ENCODE measurements around the gene MBOAT2.
"Not testable (repeated sequence)": the region's sequence is repeated elsewhere in the genome, so short reads cannot be mapped to it uniquely, and the experiment has no call there.

MBOAT2 gene

DNA sequence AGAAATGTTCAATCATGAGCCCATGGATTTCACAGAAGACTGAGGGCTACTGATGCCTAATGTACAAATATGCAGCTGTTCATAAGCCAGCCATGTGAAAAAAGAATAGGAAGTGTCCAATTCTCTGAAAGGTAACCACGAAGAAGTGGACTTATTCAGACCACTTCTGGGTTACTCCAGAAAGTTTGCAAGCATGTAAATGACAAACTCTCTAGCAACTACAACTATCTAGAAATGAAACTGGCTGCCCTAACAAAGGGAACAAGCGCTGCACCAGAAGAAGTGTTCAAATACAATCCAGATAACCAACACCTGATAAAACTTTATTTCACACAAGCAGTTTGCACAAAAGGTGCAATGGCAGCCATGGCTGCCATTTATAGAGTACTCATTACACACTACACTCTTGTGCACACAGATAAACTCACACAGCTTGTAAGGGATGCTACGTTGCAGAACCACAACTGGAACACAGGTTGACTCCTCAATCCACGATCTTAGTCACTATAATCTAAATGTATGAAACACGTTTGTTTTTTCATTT, 13.9 kb downstream of the MBOAT2 start:
- no peak for DNase-seq

DNA sequence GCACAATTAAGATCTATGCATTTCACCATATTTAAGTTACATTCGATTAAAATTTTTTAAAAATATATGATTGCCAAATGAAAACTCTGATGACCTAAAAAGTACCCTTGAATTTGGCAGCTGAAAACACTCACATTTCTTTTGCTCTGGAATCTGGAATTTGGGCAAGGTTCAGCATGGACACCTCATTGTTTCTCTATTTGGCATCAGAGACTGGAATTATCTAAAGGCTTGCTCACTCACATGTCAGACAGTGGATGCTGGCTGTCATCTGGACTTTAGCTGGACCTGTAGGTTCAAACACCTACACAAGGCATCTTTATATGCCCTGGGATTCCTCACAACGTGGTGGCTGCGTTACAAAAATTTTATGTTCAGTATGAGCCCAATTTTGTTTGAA, 16.1 kb downstream of the MBOAT2 start:
- DNase-seq = no peak

DNA sequence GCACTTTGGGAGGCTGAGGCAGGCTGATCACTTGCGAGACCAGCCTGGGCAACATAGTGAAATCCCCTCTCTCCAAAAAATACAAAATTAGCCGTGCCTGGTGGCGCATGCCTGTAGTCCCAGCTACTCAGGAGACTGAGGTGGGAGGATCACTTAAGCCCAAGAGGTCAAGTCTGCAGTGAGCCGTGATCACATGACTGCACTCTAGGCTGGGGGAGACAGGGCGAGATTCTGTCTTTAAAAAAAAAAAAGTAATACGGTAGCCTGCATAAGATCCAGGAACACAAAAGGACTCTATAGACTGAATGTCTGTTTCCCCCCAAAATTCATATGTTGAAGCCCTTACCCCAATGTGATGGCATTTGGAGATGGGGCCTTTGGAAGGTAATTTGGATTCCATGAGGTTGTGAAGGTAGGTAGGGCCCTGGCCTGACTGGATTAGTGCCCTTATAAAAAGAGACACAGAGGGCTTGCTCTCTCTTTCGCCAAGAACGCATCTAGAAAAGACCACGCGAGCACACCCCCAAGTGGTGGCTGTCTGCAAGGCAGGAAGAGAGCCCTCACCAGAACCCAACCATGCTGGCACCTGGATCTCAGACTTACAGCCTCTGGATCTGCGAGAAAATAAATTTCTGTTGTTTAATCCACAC, 17.0 kb downstream of the MBOAT2 start:
- DNase-seq = no peak

DNA sequence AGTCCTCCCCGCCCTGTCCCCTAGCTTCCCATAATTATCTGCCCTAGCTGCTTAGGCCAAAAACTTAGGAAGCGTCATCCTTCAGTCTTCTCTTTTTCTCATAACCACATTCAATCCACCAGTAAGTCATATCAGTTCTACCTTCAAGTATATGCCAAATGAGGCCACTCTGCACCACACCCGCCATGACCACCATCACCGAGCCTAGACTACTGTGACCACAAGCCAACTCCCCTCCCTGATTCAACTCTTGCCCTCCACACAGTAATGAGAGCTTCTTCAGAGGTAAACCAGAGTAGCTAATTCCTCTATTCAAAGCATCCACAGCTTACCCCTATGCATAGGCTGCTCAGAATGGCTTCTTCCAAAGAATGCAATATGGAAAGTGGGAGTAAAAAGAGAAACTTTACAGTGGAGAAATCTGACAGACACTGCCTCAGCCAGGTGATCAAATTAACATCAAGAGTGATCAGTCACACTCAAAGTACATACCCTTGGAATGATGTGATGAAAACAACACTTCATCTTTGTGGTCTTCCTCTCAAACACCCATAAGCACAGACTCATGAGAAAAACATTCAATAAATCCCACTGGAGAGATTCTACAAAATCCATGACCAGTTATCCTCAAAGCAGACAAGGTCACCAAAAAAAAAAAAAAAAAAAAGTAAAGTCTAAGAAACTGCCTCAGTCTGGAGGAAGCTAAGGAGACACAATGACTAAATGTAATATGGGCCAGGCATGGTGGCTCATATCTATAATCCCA, 17.7 kb downstream of the MBOAT2 start:
- no peak for DNase-seq

DNA sequence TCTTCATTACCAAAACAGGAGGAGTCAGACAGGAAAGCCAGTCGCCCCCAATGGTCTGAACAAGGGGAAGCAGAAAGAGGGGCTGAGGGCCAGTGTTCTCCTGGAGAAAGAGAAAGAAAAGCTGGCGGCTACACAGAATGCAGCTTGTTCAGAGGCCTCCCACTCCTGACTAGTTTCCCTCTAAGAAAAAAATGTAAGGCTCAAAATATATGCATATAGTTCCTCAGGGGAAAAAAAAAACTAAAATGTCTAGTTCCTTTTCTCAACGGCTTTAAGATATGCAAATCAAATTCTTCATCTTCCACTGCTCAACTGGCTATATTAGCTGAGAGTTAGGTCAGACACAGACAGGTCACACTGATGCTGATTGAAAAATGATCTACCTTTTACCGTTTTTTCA, 18.6 kb downstream of the MBOAT2 start:
- no peak for DNase-seq

DNA sequence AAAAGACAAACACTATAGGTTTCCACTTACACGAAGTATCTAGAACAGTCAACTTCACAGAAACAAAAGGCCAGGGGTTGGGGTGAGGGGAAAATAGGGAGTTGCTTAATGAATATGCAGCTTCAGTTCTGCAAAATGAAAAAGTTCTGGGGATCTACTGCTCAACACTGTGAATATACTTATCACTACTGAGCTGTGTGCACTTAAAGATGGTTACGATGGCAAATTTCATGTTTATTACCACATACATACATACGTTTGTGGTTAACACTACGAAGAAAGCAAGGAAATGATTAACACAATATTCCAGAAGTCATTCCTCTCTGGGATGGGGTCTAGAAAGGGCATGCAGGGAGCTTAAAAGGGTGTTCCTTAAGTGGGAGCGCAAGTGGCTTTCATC, 19.3 kb downstream of the MBOAT2 start:
- DNase-seq = no peak

DNA sequence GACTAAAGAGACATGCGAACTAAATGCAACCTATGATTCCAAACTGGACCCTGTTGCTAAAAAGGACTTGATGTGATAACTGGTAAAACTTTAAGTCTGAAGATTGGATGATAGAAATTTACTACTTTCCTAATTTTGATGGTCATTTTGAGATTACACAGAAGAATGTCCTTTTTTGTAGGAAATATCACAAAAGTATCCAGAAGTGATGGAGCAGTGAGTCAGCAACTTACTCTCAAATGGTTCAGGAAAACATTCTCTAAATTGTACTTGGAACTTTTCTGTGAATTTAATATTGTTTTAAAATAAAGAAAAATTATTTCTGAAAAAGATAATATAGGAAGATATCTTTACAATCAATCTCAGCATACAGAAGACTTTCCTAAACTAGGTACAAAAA, 19.9 kb downstream of the MBOAT2 start:
- no peak for DNase-seq

DNA sequence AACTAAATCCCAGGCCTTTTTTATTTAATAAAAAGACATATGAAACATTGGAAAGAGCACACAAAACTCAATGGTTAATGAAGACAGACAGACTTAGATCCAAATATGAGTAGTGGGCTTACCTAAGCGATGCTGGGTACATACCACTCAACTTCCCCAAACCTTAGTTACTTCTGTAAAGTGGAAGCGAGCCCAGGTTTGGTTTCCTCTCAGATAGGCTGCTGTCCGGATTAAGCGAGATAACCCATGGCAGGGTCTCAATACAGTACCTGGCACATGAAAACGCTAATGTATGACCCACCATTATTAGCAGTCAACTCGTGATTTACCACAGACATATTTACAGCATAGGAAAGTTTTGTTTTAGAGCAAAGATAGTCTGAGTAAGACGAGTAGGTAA, 21.6 kb downstream of the MBOAT2 start:
- DNase-seq = no peak

DNA sequence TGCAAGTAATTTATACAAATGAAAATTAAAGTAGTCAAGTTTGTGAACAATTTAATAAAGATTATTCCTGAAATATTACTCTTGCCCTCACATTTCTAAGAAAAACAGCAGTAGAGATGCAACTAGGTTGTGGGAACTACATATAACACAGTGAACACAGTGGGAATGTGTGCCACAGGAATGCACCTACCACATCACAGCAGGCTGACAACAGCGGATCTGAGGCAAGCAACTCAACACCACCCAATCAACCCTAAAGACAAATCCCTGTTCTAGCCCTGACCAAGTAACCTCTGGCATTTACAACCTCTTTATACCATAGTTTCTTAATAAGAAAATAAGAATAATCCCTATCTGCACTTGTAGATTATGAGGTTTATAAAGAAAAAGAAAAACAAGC, 23.4 kb downstream of the MBOAT2 start:
- no peak for DNase-seq

DNA sequence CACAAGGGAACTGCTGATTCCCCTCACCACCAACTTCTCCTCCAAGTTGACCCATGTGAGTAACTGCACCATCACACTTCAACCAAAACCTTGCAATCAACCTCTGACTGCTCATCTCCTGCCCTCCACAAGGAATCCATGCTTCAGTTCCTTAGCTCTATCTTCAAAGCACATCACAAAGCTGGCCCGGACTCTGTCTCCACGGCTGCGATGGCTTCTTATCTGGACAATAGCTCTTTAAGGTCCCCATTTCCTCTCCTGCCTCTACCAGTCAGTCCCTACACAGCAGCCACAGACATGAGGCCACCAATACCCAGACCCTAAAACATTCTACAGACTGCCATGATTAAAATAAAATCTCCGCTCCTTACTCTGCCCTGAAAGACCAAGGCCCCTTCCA, 25.7 kb downstream of the MBOAT2 start:
- DNase-seq = no peak

DNA sequence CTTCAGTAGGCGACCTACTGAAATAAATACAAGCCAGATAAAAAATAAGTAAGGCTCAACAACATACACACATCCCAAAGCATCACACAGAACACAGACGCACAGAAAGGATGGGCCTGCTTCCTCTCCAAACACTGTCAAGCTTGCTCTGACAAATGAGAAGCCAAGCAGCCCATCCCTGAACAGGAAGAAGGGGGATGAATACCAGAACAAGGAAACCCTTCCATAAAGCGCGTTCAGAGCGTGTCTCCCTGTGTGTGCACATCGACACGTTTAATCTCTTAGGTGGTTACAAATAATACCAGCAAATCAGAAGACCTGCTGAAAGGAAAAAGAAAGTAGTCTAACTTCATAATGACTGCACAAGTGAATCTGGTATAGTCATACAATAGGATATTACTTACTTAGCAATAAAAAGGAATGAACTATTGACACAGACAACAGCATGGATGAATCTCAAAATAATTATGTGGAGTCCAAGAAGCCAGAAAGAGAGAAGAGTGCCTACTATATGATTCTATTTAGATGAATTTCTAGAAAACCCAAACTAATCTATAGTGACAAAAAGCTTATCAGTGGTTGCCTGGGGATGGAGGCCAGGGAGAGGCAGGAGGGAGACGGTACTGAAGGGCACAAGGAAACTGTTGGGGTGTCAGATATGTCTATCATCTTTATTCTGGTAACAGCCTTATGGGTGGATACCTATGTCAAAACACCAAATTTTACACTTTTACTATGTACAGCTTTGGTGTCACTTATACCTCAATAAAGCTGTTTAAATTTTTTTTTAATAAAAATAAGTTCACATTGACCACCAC, 26.8 kb downstream of the MBOAT2 start:
- no peak for DNase-seq

DNA sequence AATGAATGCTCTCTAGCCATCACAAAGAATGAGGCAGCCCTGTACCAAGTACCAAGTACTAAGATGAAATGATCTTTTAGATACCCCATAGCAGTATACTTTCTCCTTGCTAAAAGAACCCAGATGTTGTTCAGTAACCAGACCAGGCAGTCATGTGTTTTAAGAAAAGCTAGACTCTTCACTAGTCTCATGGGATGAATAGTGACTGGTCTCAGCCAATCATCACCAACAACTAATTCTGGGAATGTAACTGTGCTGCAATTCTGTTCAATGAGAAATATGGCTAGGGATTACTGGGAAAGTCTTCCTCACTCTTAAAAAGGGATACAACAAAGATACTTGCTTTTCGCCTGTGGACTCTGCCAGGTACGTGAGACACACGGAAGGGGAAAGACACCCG, 29.5 kb downstream of the MBOAT2 start:
- no peak for DNase-seq

DNA sequence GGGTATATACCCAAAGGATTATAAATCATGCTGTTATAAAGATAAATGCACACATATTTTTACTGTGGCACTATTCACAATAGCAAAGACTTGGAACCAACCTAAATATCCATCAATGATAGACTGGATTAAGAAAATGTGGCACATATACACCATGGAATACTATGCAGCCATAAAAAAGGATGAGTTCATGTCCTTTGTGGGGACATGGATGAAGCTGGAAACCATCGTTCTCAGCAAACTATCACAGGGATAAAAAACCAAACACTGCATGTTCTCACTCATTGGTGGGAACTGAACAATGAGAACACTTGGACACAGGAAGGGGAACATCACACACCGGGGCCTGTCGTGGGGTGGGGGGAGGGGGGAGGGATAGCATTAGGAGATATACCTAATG, 30.5 kb downstream of the MBOAT2 start:
- not testable (repeated sequence) for DNase-seq

DNA sequence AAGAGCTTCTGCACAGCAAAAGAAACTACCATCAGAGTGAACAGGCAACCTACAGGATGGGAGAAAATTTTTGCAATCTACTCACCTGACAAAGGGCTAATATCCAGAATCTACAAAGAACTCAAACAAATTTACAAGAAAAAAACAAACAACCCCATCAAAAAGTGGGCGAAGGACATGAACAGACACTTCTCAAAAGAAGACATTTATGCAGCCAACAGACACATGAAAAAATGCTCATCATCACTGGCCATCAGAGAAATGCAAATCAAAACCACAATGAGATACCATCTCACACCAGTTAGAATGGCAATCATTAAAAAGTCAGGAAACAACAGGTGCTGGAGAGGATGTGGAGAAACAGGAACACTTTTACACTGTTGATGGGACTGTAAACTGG, 30.9 kb downstream of the MBOAT2 start:
- not testable (repeated sequence) for DNase-seq

DNA sequence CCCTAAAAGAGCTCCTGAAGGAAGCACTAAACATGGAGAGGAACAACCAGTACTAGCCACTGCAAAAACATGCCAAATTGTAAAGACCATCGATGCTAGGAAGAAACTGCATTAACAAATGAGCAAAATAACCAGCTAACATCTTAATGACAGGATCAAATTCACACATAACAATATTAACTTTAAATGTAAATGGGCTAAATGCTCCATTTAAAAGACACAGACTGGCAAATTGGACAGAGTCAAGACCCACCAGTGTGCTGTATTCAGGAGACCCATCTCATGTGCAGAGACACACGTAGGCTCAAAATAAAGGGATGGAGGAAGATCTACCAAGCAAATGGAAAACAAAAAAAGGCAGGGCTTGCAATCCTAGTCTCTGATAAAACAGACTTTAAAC, 34.1 kb downstream of the MBOAT2 start:
- DNase-seq = not testable (repeated sequence)

DNA sequence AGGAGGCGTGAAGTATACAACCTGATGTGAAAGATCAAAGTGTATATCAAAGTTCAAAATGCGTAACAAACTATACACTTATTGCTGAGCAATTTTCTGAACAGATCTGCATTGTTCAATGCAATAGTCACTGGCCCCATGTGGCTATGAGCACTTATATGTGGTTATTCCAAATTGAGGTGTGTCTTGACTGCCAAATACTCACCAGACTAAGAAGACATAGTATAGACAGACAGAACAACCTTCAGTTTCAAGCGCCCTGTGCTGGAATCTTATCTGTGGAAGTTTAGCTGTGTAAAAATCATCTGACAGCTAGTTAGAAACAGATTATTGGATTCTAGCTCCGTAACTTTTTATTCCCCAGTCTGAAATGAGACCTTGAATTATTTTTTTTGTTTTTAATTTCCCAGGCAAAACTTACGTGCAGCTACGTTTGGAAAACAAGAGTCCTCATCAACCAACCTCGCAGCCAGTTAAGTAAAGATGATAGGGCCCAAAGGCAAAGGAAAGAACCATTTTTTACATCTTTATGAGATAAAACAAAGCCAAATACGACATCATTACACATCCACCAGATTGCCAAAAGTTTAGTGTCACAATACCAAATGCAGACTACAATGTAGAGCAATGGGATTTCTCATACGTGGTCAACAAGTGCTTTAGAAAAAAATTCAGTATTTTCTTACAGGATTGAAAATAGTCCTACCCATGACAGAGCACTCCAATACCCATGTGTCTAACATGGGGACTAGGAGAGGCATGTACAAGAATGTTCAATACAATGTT, 37.2 kb downstream of the MBOAT2 start:
- DNase-seq = no peak

DNA sequence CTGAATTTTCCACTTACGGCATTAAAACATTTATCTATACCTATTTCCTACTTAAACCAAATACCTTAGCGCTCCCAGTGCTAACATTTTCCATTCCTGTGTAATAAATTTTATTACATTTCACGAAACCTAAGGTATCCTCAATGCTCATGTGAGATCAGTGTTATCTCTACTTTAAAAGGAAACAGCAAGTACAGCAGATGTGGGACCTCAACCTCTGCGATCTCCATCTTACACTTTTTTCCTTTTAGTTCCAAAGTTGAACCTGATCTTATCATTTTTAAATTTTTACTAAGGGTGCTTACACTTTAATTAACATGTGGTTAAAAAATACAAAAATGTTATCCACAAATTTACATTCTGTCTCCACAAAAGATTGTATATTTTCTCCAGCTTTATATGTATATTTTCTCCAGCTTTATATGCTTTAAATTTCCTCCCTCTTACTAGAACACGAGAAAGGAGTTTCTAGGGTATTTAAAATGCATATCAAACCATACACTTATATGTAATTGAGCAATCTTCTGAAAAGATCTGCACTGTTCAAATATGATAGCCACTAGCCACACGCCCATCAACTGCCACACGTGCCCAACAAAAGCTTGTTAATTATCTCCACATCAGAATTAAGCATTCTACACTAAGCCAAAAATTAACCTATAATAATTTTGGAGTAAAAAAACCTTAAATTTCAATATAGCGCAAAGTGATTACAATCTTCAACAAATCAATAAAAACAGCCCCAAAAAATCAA, 38.1 kb downstream of the MBOAT2 start:
- DNase-seq = no peak

DNA sequence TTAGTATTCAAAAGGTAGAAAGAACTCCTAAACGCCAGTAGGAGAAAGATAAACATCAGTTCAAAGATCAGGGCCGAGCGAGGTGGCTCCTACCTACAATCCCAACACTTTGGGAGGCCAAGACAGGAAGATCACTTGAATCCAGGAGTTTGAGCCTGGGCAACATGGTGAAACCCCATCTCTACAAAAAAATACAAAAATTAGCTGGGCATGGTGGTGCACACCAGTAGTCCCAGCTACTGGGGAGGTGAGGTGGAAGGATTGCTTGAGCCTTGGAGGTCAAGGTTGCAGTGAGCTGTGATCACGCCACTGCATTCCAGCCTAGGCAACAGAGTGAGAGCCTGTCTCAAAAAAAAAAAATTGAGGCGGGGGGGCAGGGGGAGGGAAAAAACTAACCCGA, 40.6 kb downstream of the MBOAT2 start:
- no peak for DNase-seq

DNA sequence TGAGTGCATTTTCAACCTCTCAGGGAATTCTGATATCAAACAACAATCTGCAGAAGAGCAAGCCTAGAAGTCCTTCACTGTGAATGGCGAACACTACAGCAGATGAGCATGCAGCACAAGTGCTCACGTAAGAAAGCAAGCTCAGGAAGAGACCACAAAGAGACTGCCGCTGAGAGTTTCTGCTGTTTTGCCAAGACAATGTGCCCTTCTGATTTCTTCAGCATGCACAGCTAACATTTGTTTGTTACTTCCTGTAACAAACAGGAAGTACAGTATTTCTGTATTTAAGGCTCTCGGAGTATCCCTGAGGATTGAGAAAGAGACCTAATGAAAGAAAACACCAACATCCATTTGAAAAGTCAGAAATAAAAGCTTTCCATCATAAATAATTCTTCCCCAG, 45.9 kb downstream of the MBOAT2 start:
- DNase-seq = no peak

DNA sequence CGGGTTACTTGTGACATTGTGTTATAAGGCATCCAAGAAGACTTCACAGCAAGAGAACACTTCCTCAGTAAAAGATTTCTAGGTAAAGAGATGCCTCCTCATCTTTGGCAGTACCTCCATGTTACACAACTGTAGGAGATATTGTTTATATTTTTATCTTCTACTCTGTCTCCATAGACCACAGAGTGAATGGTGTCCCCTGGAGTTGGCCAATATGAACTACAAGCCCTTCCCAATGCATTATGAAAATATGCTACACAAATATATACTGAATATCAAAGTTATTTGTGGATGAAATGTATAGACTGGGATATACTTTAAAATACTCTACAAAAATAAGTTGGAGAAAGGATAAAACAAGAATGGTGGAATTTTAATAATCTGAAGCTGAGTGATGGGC, 46.7 kb downstream of the MBOAT2 start:
- DNase-seq = no peak

DNA sequence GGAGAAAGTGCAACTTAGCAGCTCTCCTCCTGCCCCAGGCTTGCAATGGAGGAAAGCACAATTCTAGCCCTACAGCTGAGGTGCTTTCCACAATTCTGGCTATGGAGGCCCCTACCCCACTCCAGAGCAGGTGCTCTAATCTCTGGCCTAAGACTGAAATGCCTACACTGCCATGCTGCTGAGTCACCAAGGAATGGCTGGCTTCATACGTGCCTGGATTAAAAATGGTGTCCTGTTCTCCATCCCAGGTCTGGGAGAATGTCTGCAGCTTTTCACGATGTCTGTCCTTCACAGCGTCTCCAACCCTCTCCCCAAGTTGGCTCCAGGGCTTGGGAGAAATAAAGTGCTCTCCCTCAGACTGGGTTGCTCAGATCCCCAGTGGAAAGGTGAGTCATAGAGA, 48.5 kb downstream of the MBOAT2 start:
- no peak for DNase-seq

DNA sequence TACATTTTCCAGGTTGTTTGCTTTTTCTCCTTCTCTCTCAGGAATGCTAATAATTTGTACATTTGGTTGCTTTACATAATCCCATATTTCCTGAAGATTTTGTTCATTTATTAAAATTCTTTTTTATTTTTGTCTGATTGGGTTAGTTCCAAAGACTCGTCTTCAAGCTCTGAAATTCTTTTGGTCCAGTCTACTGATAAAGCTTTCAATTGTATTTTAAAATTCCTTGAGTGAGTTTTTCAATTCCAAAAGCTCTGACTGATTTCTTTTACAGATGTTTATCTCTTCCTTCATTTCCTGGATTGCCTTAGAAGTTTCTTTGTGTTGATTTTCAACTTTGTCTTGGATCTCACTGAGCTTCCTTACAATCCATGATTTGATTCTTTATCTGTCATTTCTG, 50.0 kb downstream of the MBOAT2 start:
- no peak for DNase-seq
